ENCODE results near the gene LMO1. TPM values are rescaled to one million over a fixed set of nuclear protein-coding genes. Genes with fewer than 3 reads are reported as not detected.

Gene LMO1
- total and polyA plus RNA-seq, 2 of the 8 experiments (the other 6 are each of a cell fraction or from before 2014, with no cell fraction given) = 0.17 TPM; not detected in 1

DNA sequence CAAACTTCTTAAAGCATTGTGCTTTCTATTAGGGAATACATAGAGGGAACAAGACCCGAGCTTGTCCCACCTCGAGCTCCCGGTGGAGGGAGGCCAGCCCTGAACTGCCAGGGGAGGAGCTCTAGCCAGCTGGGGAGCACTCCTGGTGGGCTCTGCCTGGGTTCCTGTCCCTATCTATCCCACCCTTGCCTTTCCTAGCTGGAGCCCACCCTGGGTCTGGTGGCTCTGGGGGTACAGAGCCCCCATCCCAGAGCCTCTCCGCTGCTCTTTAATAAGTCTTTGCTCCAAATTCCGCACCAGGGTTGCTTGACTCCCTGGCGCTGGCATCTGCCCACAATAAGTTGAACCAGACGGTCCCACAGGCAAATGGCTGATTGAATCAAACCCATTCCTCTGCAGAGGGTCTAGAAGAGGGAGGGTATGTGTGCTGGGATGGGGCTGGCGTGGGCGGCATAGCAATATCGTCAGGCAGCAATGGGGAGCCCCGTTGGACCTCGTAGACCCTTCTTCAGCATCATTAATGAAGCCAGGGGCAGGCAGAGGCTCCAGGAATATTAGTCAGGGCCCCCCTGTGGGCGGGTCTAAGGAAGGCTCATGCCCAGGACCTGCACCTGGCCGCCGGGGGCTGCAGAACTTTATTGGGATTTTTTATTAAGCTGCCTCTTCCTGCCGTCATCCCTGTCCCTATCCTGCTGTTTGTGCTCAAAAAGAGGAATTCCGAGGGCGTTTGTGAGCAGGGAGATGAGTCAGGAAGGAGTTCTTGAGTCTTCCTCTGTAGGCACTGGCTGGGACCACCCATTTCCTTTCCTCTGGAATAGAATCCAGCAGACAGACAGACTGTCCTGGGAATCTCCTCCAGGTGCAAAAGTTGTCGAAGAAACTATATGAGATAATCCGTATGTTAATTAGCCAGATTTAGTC lies 56.3 kb downstream of the LMO1 start (continued):
- TF ChIP-seq SP1 (IDR thresholded peaks at IDR 0.05; ENCODE audit: low read depth, low read length) = no peak
- no peak for TF ChIP-seq NRF1 (IDR thresholded peaks at IDR 0.05; ENCODE audit: low read depth, low read length)
